Posterior cingulate gyrus (tissue), 11 donors: ENCODE measurements around the gene KCNQ1OT1.

ENCODE experiments used
- DNase-seq, 10 donors: peaks; one replicate each; pipeline versions ENCODE4 v3.0.0 to v3.0.0-alpha.2; 2020 to 2021; ENCODE audit warnings: mixed read lengths in 3 of 10
- intact Hi-C: fragments of 100-400 bp; cut with DNase I; formaldehyde crosslinking; loops from one replicate; pipeline ENCODE4 v1.15.1; 2023

KCNQ1OT1 gene

GRCh38 chr11:2738551-2739431, 39.0 kb upstream of the KCNQ1OT1 start:
- intact Hi-C loops: no loop called here
- peak in 3 of 10 donors; percentile 51 to 80 (median 76) for DNase-seq

- intact Hi-C loops: no loop called here
- peak in 1 of 10 donors; percentile 52 for DNase-seq
Observed at GRCh38 chr11:2737866-2738265, 38.1 kb upstream of the KCNQ1OT1 start.

GRCh38 chr11:2737226-2737590, 37.4 kb upstream of the KCNQ1OT1 start:
- DNase-seq: peak in 1 of 10 donors; percentile 66
- intact Hi-C loops: no loop called here

GRCh38 chr11:2736577-2737225, 36.9 kb upstream of the KCNQ1OT1 start:
- intact Hi-C loops: no loop called here
- peak in 1 of 10 donors; percentile 67 for DNase-seq

GRCh38 chr11:2735053-2735589, 35.3 kb upstream of the KCNQ1OT1 start:
- intact Hi-C loops: no loop called here
- DNase-seq: peak in 3 of 10 donors; percentile 30 to 71 (median 61)

- peak in 3 of 10 donors; percentile 64 to 80 (median 73) for DNase-seq
- intact Hi-C loops: no loop called here
Observed at GRCh38 chr11:2734181-2735052, 34.6 kb upstream of the KCNQ1OT1 start.

GRCh38 chr11:2732940-2733628, 33.3 kb upstream of the KCNQ1OT1 start:
- peak in 3 of 10 donors; percentile 60 to 81 (median 61) for DNase-seq
- intact Hi-C loops: no loop called here

GRCh38 chr11:2732261-2732939, 32.6 kb upstream of the KCNQ1OT1 start:
- peak; percentile 46 to 97 (median 77) for DNase-seq

GRCh38 chr11:2731130-2732125, 31.6 kb upstream of the KCNQ1OT1 start:
- no peak for DNase-seq
- intact Hi-C loops: no loop called here

More at GRCh38 chr11:2732261-2732939, 32.6 kb upstream of the KCNQ1OT1 start:
- intact Hi-C loops: no loop called here

- intact Hi-C loops: no loop called here
- DNase-seq: peak in 7 of 10 donors; percentile 35 to 95 (median 71)
Observed at GRCh38 chr11:2730272-2731129, 30.7 kb upstream of the KCNQ1OT1 start.

- DNase-seq: no peak
- intact Hi-C loops: no loop called here
Observed at GRCh38 chr11:2729841-2730240, 30.0 kb upstream of the KCNQ1OT1 start.

GRCh38 chr11:2728663-2729332, 29.0 kb upstream of the KCNQ1OT1 start:
- intact Hi-C loops: no loop called here
- peak; percentile 56 to 97 (median 82) for DNase-seq

GRCh38 chr11:2728128-2728662, 28.4 kb upstream of the KCNQ1OT1 start:
- intact Hi-C loops: no loop called here
- DNase-seq: no peak

- intact Hi-C loops: no loop called here
- DNase-seq: no peak
Observed at GRCh38 chr11:2726964-2727363, 27.2 kb upstream of the KCNQ1OT1 start.

- intact Hi-C loops: no loop called here
- no peak for DNase-seq
Observed at GRCh38 chr11:2725368-2726300, 25.8 kb upstream of the KCNQ1OT1 start.
